GM21381 (cell line): ENCODE measurements around the gene LTBP1.
"Not testable (repeated sequence)": the region's sequence is repeated elsewhere in the genome, so short reads cannot be mapped to it uniquely, and the experiment has no call there.

ENCODE experiments used
- ATAC-seq: cut with Tn5 transposase; IDR thresholded peaks from one replicate; pipeline ENCODE4 v1.9.1; 2021; ENCODE audit warnings: mild to moderate bottlenecking, moderate library complexity; ENCODE audit not compliant: unreplicated experiment

Gene LTBP1

GRCh38 chr2:33033606-33034081 lies 86.9 kb downstream of the LTBP1 start:
- ATAC-seq = no peak

- no peak for ATAC-seq
Observed at GRCh38 chr2:33034784-33035183, 88.0 kb downstream of the LTBP1 start.

- no peak for ATAC-seq
Observed at GRCh38 chr2:33038230-33038629, 91.5 kb downstream of the LTBP1 start.

GRCh38 chr2:33038799-33039198 lies 92.0 kb downstream of the LTBP1 start:
- ATAC-seq = no peak

- no peak for ATAC-seq
Observed at GRCh38 chr2:33040541-33040940, 93.8 kb downstream of the LTBP1 start.

GRCh38 chr2:33042265-33042664 lies 95.5 kb downstream of the LTBP1 start:
- no peak for ATAC-seq

- no peak for ATAC-seq
Observed at GRCh38 chr2:33042819-33043218, 96.1 kb downstream of the LTBP1 start.

- no peak for ATAC-seq
Observed at GRCh38 chr2:33047939-33048338, 101.2 kb downstream of the LTBP1 start.

GRCh38 chr2:33051586-33052360 lies 105.0 kb downstream of the LTBP1 start:
- ATAC-seq = no peak

- ATAC-seq = no peak
Observed at GRCh38 chr2:33052361-33052735, 105.6 kb downstream of the LTBP1 start.

- ATAC-seq = not testable (repeated sequence)
Observed at GRCh38 chr2:33052795-33053194, 106.0 kb downstream of the LTBP1 start.

GRCh38 chr2:33056170-33056569 lies 109.4 kb downstream of the LTBP1 start:
- ATAC-seq = no peak

GRCh38 chr2:33057307-33058028 lies 110.7 kb downstream of the LTBP1 start:
- ATAC-seq = not testable (repeated sequence)

- ATAC-seq = no peak
Observed at GRCh38 chr2:33058716-33059470, 112.1 kb downstream of the LTBP1 start.

- ATAC-seq = no peak
Observed at GRCh38 chr2:33059471-33060156, 112.9 kb downstream of the LTBP1 start.

- no peak for ATAC-seq
Observed at GRCh38 chr2:33060405-33060804, 113.7 kb downstream of the LTBP1 start.

- no peak for ATAC-seq
Observed at GRCh38 chr2:33062665-33063250, 116.0 kb downstream of the LTBP1 start.

- ATAC-seq = no peak
Observed at GRCh38 chr2:33064349-33064801, 117.6 kb downstream of the LTBP1 start.

- no peak for ATAC-seq
Observed at GRCh38 chr2:33067598-33067997, 120.8 kb downstream of the LTBP1 start.

GRCh38 chr2:33068261-33068660 lies 121.5 kb downstream of the LTBP1 start:
- ATAC-seq = no peak
